ENCODE data around the gene ACTR3.

Gene ACTR3

DNA sequence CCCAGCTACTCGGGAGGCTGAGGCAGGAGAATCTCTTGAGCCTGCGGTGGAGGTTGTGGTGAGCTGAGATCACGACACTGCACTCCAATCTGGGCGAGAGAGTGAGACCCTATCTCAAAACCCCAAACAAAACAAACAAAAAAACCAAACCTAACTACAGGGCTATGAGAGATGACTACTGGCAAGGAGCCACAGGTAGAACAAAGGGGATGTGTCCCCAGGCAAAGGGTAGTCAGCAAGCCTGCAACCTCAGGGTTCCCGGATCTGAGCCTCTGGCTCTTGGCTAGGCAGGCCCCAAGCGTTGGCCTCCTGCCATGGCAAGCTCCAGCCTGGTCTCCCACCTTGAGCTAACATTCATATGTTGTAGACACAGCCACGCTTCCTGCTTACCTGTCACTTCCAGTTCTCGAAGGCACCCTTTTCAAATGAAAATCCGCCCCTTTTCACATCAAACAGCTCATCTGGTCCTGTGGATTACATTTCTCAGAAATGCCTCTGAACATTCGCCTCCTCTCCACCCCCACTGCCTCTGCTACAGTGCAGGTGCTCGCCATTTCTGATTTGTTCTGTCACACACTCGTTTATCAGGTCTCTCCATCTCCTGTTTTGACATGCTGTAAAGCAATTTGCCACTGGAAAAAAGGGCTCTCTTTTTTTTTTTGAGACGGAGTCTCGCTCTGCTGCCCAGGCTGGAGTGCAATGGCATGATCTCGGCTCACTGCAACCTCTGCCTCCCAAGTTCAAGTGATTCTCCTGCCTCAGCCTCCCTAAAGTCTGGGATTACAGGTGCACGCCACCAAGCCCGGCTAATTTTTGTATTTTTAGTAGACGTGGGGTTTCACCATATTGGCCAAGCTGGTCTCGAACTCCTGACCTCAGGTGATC is 13.1 kb upstream of the ACTR3 start:
- peak; percentile 88 for DNase-seq (ENCODE audit: low spot score)

GRCh38 chr2:113877711-113878598 is 11.9 kb upstream of the ACTR3 start:
- DNase-seq (ENCODE audit: low spot score) = peak; percentile 75

- no peak for DNase-seq (ENCODE audit: low spot score)
Observed at GRCh38 chr2:113878743-113879142, 11.1 kb upstream of the ACTR3 start.

DNA sequence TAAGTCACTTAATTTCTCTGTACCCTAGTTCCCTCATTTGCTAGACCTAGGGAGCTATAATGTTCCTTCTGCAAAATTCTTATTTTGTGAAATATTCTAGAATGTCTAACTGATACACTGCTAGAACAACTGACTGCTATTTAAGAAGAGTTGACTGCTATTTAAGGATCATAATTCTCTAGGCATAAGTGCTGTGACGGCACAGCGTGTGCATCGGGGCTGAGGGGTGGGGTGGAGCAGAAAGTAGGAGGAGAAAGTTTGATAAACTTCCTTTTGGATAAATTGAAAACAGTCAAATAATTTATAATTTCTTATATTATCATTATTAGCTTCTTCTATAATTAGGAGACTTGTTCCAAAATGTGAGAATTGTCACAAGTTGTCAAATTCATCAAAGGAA is 10.4 kb upstream of the ACTR3 start:
- DNase-seq (ENCODE audit: low spot score) = no peak

- DNase-seq (ENCODE audit: low spot score) = peak; percentile 91
Observed at GRCh38 chr2:113886479-113887008, 3.3 kb upstream of the ACTR3 start.

GRCh38 chr2:113887009-113887792 is 2.7 kb upstream of the ACTR3 start:
- no peak for DNase-seq (ENCODE audit: low spot score)

DNA sequence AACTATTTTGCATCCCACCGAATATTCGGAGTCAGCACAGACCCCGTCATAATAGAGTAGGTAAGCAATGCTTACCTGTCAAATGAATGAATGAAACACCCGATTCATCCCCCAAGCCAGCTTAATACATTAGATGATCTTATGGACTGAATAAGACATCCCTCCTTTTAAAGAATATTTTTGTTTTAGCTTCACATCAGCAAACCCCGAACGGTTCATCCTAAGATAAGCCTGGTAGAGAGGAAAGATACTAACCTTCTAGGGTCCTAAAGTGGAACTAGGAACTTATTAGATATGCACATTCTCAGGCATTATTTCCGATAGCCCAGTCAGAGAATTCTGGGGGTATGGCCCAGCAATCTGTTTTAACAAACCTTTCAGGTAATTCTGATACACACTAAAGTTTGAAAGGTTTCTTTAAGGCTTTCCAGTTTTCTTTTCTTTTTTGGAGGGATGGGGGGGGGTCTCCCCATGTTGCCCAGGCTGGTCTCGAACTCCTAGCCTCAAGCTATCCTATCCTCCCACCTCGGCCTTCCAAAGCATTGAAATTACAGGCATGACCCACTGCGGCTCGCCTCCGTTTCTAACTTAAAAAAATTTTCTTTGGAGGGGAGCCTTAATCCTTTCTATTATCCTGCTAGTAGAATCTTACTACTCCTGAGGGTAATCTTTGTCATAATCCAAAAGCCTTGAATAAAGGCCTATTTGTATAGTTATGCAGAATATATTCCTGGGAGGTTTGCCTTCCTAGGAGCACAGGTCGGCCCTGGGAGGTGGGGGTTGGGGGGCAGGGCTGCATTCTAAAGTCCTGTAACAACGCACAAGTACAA is 1.0 kb upstream of the ACTR3 start:
- DNase-seq (ENCODE audit: low spot score) = no peak

GRCh38 chr2:113890253-113891235 is 655 bp downstream of the ACTR3 start:
- DNase-seq (ENCODE audit: low spot score) = peak; percentile 89

DNA sequence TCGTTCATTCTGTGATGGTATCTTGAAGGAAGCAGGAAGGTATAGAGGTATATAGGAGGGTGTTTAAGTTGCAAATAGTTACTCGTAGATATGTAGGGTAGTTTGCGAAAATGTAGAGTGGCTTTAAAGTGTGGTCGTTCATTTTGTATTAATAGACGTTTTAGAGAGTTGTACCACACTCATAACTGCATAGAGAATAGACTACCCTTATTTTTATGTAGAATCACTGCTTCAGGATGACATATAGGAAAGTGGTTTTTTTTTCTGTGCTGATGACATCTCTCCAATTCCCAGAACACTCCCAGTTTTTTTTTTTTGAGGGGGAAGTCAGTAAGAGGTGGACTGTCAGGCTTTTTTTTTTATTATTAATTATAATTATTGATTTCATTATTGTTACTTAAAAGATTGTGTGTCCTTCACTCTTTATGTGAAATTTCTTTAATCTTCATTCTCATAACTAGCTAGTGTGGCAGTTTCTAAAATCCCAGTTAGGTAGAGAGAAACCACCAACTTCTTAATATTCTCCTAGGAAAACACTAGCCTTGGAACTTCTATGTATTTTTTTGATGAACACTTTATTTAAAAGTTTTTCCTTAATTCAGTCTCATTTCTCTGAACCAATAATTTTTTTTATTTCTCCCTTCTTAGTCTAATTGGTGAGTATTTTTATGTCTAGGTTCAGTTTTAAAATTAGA is 1.5 kb downstream of the ACTR3 start:
- DNase-seq (ENCODE audit: low spot score) = no peak

DNA sequence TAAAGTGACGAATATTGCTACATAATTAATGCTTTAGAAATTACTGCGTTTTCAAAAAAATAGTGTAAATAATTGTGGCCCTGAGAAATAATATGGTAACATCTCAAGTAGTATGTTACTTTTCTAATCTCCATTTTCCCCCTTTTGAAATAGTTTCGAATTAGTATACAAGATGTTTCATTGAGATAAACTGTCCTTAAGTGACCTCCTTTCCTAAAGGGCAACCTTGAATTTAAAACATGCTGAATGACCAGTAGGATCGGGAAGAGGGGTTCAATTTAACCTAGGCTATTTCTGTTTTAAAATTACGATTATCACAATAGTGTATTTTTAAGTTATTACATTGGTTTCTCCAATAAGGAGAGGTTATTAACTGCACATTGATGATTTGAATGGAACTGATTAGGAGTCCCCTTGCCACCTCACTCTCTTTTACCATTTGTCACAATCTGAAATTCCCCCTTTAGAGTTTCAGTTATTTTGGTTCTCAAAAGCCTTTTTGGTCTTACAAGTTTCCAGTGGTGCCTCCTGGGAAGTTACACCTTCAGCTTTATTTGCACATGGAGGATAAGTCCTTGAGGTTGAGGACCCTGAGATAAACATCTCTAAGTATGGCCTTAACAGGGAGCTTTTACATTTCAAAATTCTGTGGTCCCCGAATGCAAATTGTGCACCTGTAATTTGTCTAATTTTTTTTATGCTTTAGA is 2.3 kb downstream of the ACTR3 start:
- DNase-seq (ENCODE audit: low spot score) = no peak

DNA sequence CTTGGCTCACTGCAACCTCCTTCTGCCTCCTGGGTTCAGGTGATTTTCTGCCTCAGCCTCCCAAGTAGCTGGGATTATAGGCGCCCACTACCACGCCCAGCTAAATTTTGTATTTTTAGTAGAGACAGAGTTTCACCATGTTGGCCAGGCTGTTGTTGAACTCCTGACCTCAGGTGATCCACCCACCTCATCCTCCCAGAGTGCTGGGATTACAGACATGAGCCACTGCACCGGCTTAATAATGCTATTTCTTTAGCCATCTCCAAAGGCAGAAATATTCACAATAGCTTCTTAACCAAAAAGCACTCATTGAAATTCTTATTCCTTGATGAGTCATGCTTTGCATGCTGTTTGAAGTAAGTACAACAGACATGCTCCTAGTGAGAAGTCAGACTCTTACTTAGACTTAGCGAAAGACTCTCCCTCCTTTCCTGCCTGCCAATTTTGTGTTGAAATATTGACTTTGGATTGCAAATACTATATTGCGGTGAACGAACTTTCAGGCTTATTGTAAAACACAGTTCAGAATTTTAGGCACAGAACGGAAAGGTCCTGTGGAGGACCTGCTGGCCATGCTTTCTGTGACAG is 4.4 kb downstream of the ACTR3 start:
- peak; percentile 86 for DNase-seq (ENCODE audit: low spot score)

- peak; percentile 55 for DNase-seq (ENCODE audit: low spot score)
Observed at GRCh38 chr2:113895301-113895700, 5.4 kb downstream of the ACTR3 start.

- DNase-seq (ENCODE audit: low spot score) = no peak
Observed at GRCh38 chr2:113895819-113896563, 6.1 kb downstream of the ACTR3 start.

DNA sequence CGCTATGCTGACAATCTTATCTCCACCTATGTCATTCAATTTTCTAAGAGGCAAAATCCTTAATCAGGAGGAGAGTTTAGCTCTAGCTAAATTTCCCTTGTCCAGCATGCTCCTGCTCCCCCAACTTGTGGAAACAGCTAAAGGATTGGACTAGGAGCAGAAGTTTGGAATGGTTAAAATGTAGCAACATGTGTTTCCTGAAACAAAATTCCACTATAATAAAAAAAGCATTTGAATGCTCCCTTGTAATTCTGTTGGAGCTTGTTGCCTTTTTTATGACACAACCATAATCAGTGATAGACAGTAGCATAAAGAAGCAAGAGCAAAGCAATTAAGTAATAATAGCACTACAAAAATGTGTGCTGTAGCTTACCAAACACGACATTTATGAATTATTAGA is 6.9 kb downstream of the ACTR3 start:
- DNase-seq (ENCODE audit: low spot score) = no peak

DNA sequence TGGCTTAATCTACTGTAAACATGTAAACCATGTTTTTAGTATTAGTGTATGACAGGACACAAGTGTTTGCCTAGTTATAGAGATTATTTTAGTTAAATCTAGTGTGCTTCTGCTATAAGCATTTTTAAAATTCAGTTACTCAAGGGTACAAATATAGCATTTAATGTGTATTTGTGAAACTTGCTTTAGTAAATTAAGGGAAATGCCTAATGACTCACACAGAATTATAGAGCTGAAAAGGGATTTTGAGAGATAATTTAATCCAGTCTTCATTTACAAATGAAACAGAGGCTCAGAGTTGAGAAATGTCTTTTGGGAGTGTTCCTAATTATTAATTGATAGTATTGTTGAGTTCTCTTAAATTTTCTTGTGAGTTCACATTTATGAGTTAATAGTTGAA is 8.2 kb downstream of the ACTR3 start:
- no peak for DNase-seq (ENCODE audit: low spot score)

DNA sequence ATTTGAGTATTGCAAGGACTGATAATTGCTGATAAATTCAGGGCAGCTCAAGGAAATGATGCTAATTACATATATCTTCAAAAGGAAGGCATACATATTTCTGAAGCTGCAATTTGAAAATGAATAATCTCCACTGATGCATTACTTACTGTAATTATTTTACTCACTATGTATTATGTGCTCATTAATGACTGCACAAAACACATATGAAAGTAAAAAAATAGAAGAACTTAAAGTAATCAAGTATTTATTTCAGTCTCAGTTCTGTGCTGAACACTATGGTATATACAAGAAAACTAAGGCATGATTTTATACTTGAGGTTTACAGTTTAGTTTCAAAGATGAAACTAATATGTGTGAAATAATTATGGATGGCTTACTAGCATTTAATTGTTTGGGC is 9.3 kb downstream of the ACTR3 start:
- no peak for DNase-seq (ENCODE audit: low spot score)

- no peak for DNase-seq (ENCODE audit: low spot score)
Observed at GRCh38 chr2:113901943-113902342, 12.1 kb downstream of the ACTR3 start.

Data from kidney tubule cell (primary cell).